Measurements from ENCODE around the gene HSPA14.

Gene HSPA14

DNA sequence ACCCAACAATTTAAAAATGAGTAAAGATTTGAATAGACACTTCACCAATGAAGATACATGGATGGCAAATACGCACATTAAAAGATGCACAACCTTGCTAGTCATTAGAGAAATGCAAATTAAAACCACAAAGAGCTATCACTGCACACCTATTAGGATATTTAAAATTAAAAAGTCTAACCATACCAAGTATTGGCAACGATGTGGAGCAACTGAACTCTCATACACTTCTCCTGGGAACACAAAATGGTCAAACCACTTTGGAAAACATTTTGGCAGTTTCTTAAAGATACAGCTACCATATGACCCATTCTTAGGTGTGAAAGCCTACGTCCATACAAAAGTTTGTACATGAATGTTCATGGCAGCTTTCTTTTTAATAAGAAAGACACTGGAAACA, 79.7 kb downstream of the HSPA14 start:
- H3K36me3 Mint-ChIP-seq (ENCODE audit: low read depth) = peaks cover 96% of the 10 kb centered on the region
- no peaks in the 10 kb centered on the region for H3K4me1 Mint-ChIP-seq
- DNase-seq = no peak
- no peaks in the 10 kb centered on the region for H3K27me3 Mint-ChIP-seq (ENCODE audit: low read depth, poor library complexity)
- H3K9me3 Mint-ChIP-seq = peaks cover 53% of the 10 kb centered on the region
- no peak overlapping the region for H3K4me3 Mint-ChIP-seq
- no peak overlapping the region for H3K27ac Mint-ChIP-seq
- TF ChIP-seq, protein P1, sequence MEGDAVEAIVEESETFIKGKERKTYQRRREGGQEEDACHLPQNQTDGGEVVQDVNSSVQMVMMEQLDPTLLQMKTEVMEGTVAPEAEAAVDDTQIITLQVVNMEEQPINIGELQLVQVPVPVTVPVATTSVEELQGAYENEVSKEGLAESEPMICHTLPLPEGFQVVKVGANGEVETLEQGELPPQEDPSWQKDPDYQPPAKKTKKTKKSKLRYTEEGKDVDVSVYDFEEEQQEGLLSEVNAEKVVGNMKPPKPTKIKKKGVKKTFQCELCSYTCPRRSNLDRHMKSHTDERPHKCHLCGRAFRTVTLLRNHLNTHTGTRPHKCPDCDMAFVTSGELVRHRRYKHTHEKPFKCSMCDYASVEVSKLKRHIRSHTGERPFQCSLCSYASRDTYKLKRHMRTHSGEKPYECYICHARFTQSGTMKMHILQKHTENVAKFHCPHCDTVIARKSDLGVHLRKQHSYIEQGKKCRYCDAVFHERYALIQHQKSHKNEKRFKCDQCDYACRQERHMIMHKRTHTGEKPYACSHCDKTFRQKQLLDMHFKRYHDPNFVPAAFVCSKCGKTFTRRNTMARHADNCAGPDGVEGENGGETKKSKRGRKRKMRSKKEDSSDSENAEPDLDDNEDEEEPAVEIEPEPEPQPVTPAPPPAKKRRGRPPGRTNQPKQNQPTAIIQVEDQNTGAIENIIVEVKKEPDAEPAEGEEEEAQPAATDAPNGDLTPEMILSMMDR (IDR thresholded peaks at IDR 0.05) = no peak

DNA sequence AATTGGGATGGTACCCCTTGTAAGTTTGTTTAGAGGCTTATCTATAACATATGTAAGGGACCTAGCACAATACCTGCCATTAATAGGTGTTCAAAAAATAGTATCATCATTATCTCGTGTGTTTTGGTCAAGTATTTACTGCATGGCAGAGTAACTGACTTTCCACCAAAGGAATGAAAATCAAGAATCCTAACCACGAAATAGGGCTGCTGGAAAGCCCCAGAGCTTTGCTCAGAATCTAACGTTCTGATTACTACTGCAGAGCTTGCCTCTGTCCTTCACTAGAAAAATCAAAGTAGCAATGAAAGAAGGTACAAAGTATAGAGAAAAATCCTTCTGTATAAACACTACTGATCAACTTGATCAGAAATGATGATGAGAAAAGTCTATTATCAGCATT, 80.9 kb downstream of the HSPA14 start:
- TF ChIP-seq, protein P1 (IDR thresholded peaks at IDR 0.05) = no peak
- peaks cover 44% of the 10 kb centered on the region for H3K9me3 Mint-ChIP-seq
- H3K27me3 Mint-ChIP-seq (ENCODE audit: low read depth, poor library complexity) = no peaks in the 10 kb centered on the region
- no peak overlapping the region for H3K27ac Mint-ChIP-seq
- H3K4me1 Mint-ChIP-seq = no peaks in the 10 kb centered on the region
- no peak overlapping the region for H3K4me3 Mint-ChIP-seq
- peaks cover 93% of the 10 kb centered on the region for H3K36me3 Mint-ChIP-seq (ENCODE audit: low read depth)
- DNase-seq = no peak

Measured in nephron progenitor cell (in vitro differentiated cells).